GM18520 (cell line): Measurements from ENCODE around the gene LGR6.

ENCODE experiments used
- ATAC-seq: cut with Tn5 transposase; IDR thresholded peaks from one replicate; pipeline ENCODE4 v1.9.1; 2021; ENCODE audit not compliant: unreplicated experiment

LGR6 gene

GRCh38 chr1:202367271-202367670, 173.7 kb downstream of the LGR6 start:
- ATAC-seq, result no peak
